ENCODE data around the gene DOP1A.

DNA sequence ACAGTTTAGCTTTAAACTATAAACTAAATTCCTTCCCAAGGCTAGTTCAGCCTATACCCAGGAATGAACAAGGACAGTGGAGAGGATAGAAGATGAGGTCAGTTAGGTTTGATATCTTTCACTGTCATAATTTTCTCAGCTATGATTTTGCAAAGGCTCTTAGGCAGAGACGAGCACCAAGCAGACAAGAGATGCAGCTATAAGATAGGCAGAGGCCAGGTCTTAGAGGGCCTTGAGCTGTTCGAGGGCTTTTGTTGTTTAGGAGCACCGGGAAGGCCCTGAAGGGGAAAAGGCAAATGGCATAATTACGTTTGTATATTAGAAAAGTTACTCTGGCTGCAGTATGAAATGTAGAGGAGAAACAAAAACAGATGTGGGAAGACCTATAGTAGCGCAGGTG lies 59.8 kb downstream of the DOP1A start:
- TF ChIP-seq, protein P1, sequence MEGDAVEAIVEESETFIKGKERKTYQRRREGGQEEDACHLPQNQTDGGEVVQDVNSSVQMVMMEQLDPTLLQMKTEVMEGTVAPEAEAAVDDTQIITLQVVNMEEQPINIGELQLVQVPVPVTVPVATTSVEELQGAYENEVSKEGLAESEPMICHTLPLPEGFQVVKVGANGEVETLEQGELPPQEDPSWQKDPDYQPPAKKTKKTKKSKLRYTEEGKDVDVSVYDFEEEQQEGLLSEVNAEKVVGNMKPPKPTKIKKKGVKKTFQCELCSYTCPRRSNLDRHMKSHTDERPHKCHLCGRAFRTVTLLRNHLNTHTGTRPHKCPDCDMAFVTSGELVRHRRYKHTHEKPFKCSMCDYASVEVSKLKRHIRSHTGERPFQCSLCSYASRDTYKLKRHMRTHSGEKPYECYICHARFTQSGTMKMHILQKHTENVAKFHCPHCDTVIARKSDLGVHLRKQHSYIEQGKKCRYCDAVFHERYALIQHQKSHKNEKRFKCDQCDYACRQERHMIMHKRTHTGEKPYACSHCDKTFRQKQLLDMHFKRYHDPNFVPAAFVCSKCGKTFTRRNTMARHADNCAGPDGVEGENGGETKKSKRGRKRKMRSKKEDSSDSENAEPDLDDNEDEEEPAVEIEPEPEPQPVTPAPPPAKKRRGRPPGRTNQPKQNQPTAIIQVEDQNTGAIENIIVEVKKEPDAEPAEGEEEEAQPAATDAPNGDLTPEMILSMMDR (IDR thresholded peaks at IDR 0.05): no peak
- TF ChIP-seq POLR2A (IDR thresholded peaks at IDR 0.05; ENCODE audit: low read depth): no peak
